GM18505 (cell line): ENCODE measurements around the gene PIK3AP1.
"Not testable (repeated sequence)": the region's sequence is repeated elsewhere in the genome, so short reads cannot be mapped to it uniquely, and the experiment has no call there.

Experiments used
- ATAC-seq: cut with Tn5 transposase; IDR thresholded peaks from one replicate; pipeline ENCODE4 v1.9.1; 2021; ENCODE audit not compliant: unreplicated experiment
- POLR2A ChIP-seq: IDR thresholded peaks from 4 replicates; pipeline ENCODE4 v1.6.1; 2011; ENCODE audit warnings: borderline replicate concordance; ENCODE audit not compliant: insufficient read depth, insufficient read length; ENCODE audit errors: extremely low read depth

Gene PIK3AP1, protein sequence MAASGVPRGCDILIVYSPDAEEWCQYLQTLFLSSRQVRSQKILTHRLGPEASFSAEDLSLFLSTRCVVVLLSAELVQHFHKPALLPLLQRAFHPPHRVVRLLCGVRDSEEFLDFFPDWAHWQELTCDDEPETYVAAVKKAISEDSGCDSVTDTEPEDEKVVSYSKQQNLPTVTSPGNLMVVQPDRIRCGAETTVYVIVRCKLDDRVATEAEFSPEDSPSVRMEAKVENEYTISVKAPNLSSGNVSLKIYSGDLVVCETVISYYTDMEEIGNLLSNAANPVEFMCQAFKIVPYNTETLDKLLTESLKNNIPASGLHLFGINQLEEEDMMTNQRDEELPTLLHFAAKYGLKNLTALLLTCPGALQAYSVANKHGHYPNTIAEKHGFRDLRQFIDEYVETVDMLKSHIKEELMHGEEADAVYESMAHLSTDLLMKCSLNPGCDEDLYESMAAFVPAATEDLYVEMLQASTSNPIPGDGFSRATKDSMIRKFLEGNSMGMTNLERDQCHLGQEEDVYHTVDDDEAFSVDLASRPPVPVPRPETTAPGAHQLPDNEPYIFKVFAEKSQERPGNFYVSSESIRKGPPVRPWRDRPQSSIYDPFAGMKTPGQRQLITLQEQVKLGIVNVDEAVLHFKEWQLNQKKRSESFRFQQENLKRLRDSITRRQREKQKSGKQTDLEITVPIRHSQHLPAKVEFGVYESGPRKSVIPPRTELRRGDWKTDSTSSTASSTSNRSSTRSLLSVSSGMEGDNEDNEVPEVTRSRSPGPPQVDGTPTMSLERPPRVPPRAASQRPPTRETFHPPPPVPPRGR

DNA sequence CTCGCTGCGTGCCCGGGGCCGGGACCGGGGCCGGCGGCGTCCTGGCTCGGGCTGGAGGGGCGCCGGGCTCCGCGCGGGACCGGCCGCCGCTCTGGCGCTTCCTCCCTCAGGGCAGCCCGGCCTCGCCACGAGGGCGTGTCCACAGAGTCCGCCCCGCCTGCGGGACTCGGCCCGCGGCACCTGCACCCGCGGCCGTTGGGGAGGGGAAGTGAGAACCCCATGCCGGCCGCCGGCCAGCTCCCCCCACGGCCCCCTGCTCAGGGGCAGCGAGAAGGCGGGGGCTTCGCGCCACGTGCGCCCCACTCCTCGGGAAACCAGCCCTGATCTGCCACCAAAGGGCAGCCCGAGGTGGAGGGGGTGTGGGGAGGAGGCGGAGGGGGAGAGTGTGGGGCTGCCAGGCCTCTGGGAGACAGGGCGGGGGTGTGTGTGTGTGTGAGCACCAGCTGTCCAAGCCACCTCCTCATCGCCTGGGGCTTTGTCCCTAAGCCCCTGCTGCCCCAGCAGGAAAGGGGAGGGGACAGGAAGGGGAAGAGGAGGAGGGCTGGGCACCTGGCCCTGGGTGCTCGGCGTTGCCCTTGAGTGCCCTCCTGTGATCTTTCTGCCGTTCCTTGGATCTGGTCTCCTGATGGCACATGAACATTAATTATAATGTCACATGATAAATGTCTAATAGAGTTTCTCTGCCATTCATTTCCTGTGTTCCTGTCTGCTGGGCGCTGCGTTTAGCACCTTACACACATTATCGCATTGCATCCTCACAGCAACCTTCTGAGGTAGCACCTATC is at the start of gene PIK3AP1:
Gene PIK3AP1 (minus strand): TSS at position 93 of the 785 bp plus-strand sequence. CDS start 120 bp downstream, outside the sequence.
- TF ChIP-seq POLR2A: peak; percentile 80
- peak; percentile 63 for ATAC-seq

DNA sequence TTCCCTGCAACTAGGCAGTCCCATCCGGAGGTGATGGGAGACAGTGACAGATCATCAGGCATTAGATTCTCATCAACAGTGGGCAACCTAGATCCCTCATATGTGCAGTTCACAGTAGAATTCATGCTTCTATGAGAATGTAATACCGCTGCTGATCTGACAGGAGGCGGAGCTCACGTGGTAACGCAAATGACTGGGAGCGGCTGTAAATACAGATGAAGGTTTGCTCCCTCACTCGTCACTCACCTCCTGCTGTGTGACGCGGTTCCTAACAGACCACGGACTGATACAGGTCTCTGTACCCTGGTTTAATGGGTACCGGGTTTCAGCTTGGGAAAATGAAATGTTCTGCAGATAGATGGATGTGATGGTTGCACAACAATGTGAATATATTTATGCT is 47.8 kb upstream of the PIK3AP1 start:
- no peak for ATAC-seq
- no peak for TF ChIP-seq POLR2A

DNA sequence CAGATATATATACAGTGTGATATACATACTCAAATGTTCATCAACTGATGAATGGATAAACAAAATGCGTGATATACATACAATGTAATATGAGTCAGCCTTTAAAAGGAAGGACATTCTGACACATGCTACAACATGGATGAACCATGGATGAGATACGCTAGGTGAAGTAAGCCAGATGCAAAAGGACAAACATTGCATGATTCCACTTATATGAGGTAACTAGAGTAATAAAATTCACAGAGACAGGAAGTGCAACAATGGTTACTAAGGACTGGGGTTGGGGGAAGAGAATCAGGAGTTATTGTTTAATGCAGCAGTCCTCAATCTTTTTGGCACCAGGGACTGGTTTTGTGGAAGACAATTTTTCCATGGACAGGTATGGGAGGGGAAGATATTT is 47.3 kb upstream of the PIK3AP1 start:
- TF ChIP-seq POLR2A: no peak
- ATAC-seq: no peak

DNA sequence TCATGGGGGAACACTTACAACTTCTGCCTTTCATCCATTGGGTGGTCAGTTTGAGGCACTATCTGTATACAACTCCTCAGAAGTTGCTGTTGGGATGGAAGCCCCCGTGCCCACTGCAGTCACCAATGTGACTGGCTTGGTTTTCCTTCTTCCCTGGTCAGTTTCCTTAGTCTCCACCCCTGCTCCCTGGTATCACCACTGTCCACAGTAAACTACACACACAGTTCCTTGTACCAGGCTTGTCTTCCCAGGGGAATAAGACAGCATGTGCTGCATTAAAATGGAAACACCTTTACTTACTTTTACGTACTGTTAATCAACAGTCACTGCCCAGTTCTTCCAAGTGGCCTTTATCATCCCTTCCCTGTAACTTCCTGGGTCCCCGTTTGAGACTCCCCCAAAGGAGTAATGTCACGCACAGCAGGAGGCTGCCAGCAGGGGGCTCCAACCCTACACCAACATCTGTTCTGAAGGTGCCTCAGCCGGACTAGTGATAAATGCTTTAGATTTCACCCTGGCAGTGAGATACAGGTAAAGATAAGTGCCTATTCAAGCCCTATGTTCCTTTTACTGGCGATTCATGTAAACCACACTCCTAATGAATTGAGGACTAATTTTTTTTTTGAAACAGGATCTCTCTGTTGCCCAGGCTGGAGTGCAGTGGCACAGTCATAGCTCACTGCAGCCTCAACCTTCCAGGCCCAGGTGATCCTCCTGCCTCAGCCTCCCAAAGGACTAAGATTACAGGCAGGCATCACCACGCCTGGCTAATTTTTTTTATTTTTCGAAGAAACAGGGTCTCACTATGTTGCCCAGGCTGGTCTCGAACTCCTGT is 45.3 kb upstream of the PIK3AP1 start:
- ATAC-seq: no peak
- no peak for TF ChIP-seq POLR2A

DNA sequence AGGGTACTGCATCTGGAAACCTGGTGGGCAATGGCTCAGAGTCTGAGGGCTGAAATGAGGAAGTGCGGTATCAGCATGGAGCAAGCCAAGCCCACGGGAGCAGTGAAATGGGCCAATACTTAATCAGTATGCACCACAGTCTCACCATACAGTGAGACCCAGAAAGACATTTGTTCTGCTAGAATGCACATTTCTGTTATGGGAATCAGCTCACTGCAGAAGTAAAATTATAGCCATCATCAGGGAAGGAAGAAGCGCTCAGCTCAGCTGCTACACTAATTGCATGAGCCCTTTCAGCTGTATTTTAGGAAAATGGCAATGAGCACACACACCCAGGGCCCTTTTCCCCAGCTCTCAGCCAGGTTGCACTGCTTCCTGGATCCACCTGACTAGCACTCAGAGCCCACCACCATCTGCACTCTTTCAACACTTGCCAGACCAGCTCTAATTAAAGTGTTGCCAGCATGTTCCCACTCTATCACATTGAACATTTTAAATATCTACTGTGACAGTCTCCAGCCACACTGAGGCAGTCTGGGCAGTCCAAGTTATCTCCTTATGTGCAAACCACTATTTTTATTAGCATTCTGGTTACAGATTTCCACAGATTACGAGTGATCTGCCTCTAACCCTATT is 44.2 kb upstream of the PIK3AP1 start:
- peak; percentile 67 for ATAC-seq
- TF ChIP-seq POLR2A: no peak

DNA sequence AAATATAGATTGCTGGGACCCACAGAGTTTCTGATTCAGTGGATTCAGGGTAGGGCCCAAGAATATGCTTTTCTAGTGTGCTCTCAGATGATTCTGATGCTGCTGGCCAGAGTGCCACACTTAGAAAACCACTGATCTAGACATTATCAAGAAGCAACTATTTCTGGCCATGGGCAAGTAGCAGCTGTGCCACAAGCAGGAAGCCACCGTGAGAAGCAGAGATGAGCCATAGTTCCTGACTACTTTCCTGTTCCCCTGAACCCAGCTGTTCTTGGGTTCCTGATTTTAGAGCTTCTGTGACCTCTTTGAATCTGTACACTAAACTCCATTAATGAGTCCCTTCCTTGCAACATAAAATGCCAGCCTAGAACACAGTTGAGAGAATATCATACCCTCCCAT is 38.1 kb upstream of the PIK3AP1 start:
- peak; percentile 78 for ATAC-seq
- no peak for TF ChIP-seq POLR2A

DNA sequence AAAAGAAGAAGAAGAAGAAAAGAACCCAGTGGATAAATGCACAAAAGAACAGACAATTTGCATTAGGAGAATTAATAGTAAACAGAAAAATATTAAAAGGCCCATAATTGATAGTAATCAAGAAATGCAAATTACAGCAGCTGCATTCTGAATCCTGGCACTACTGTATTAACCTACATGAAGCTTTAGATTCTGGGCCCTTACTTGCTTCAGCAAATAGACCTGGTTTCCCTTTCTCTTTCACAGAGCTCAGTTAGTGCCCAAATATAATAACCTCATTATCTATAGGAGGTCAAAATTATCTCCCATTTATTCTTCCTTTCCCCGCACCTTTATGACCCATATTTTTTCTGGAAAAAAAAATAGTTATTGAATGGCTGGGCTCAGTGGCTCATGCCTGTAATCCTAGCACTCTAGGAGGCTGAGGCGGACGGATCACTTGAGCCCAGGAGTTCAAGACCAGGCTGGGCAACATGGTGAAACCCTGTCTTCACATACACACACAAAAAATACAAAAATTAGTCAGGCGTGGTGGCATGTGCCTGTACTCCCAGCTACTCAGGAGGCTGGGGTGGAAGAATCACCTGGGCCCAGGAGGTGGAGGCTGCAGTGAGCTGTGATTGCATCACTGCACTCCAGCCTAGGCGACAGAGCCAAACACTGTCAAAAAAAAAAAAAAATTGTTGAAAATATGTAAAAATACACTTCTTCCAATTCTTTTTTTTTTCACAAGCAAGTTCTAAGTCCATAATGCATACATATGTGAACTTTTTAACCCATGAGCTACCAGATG is 36.0 kb upstream of the PIK3AP1 start:
- no peak for TF ChIP-seq POLR2A
- ATAC-seq: no peak

DNA sequence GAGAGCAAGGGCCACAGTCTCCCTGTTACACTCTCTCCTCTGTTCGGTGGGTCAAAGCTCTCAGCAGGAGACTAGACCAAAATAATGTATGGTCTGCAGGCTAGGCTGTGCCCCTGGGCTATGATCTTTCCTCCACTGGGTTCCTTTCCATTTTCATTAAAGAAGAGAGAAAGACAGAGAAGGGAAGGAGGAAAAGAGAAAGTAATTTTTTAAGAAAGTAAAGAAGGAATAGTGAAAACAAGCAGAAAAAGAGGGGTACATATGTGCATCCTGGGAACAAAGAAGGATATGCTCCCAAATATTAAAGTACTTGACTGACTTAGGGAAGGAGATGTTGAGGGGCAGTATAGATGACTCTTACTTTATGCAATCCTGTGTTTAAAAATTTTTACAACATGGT is 33.6 kb upstream of the PIK3AP1 start:
- TF ChIP-seq POLR2A: no peak
- ATAC-seq: no peak

DNA sequence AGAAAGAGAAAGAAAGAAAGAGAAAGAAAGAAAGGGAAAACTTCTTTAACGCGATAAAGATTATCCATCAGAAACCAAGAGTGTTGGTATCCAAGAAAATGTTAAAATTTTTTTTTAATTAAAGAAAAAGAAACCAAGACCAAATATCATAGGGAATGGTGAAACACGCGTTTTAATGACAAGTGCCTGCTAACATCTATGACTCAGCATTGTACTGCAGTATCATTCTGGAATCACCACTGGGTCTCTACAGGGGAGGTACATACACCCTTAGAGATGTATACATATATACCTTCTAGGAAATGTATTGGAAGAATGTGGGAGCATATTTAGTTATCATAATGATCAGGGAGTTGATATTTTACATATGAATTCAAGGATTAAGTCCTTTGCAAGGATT is 32.1 kb upstream of the PIK3AP1 start:
- TF ChIP-seq POLR2A: no peak
- no peak for ATAC-seq

DNA sequence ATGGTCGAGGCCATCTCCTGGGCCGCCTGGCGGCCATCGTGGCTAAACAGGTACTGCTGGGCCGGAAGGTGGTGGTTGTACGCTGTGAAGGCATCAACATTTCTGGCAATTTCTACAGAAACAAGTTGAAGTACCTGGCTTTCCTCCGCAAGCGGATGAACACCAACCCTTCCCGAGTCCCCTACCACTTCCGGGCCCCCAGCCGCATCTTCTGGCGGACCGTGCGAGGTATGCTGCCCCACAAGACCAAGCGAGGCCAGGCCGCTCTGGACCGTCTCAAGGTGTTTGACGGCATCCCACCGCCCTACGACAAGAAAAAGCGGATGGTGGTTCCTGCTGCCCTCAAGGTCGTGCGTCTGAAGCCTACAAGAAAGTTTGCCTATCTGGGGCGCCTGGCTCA is 30.0 kb upstream of the PIK3AP1 start:
- not testable (repeated sequence) for ATAC-seq

DNA sequence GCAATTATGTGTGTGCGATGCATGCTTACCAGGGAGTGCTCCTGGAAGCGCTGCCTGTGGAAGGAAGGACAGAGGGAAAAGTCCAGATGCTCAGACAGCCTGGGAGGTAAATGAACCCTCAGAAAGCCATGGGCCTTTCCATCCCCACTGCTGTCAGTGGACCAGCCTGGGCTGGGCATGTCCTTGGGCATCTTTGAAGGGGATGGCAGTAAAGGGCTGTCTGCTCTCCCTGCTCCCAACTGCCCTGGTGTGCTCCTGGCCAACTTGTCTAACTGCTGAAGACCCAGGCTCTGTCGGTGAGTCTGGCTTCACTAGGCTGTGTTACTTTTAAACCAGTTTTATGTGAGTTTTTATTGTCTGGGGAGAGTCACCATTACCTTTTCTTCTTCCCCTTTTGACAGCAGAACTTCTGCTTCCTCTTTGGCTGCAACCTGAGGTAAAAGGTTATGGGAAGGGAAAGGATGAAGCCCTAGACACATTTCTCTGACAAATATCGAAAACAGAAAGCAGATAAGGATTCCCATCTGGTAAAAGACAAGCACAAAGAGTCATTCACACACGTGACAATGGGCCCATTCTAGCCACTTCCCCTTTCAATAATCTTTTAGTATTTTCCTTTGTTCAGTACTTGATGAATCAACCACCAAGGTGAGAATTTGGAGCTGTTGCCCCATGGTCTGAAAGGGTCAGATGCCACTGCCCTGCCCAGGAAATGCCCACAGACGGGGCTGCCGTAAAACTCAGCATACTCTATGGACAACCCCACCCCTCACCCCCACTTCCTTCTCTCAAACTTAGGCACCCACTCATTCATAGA is 27.6 kb upstream of the PIK3AP1 start:
- peak; percentile 28 for TF ChIP-seq POLR2A
- ATAC-seq: peak; percentile 70
